OCI-LY1 (cell line): Measurements from ENCODE around the gene RBP5.

Experiments
- EZH2 ChIP-seq: fragments of 200-600 bp; sonication (generic), shearing (Covaris generic); IDR thresholded peaks from 2 replicates; pipeline ENCODE4 v1.8.0; 2017; ENCODE audit warnings: borderline replicate concordance, mixed run types, mild to moderate bottlenecking, antibody characterized with exemption, low read length, moderate library complexity, mixed read lengths
- TF ChIP-seq, protein P1 (sequence below): fragments of 200-600 bp; sonication (generic), shearing (Covaris generic); IDR thresholded peaks from 2 replicates; pipeline ENCODE4 v1.5.1; 2017; ENCODE audit warnings: mild to moderate bottlenecking, antibody characterized with exemption, low read length, moderate library complexity, mixed read lengths

- TF ChIP-seq, protein P1, sequence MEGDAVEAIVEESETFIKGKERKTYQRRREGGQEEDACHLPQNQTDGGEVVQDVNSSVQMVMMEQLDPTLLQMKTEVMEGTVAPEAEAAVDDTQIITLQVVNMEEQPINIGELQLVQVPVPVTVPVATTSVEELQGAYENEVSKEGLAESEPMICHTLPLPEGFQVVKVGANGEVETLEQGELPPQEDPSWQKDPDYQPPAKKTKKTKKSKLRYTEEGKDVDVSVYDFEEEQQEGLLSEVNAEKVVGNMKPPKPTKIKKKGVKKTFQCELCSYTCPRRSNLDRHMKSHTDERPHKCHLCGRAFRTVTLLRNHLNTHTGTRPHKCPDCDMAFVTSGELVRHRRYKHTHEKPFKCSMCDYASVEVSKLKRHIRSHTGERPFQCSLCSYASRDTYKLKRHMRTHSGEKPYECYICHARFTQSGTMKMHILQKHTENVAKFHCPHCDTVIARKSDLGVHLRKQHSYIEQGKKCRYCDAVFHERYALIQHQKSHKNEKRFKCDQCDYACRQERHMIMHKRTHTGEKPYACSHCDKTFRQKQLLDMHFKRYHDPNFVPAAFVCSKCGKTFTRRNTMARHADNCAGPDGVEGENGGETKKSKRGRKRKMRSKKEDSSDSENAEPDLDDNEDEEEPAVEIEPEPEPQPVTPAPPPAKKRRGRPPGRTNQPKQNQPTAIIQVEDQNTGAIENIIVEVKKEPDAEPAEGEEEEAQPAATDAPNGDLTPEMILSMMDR, result no peak
- no peak for TF ChIP-seq EZH2
Measured at GRCh38 chr12:7109572-7109920, 19.1 kb downstream of the RBP5 start.
